Urothelium cell line (cell line): ENCODE data around the gene SLC7A6OS.

Experiments
- DNase-seq: peaks from one replicate; pipeline ENCODE4 v3.0.0; 2011; ENCODE audit warnings: low spot score, mixed read lengths
- FAIRE-seq: peaks from 2 replicates; lab custom pipeline; 2011; peaks lifted over from hg19 to GRCh38; lab: Jason Lieb, UNC

The SLC7A6OS gene

GRCh38 chr16:68257906-68258800 lies 52.6 kb downstream of the SLC7A6OS start:
- FAIRE-seq (no peak), DNase-seq (no peak)

GRCh38 chr16:68257251-68257905 lies 53.4 kb downstream of the SLC7A6OS start:
- no peak for FAIRE-seq

GRCh38 chr16:68255712-68256111 lies 55.0 kb downstream of the SLC7A6OS start:
- no peak for FAIRE-seq
- no peak for DNase-seq

More at GRCh38 chr16:68257251-68257905, 53.4 kb downstream of the SLC7A6OS start:
- no peak for DNase-seq

GRCh38 chr16:68253721-68254120 lies 57.0 kb downstream of the SLC7A6OS start:
- DNase-seq (no peak), FAIRE-seq (no peak)

- no peak for DNase-seq
- FAIRE-seq, result no peak
These were observed 58.4 kb downstream of the SLC7A6OS start for GRCh38 chr16:68252383-68252782.

GRCh38 chr16:68251832-68252231 lies 58.9 kb downstream of the SLC7A6OS start:
- DNase-seq, result no peak
- no peak for FAIRE-seq

- FAIRE-seq, result no peak
These were observed 59.8 kb downstream of the SLC7A6OS start for GRCh38 chr16:68250951-68251350.

GRCh38 chr16:68249371-68249770 lies 61.4 kb downstream of the SLC7A6OS start:
- FAIRE-seq (no peak), DNase-seq (no peak)

More at GRCh38 chr16:68250951-68251350, 59.8 kb downstream of the SLC7A6OS start:
- no peak for DNase-seq
